MM.1S (cell line): ENCODE measurements around the gene LIMS1.

Experiments
- EZH2 ChIP-seq: fragments of 300-600 bp; sonication (generic); optimal IDR thresholded peaks from 2 replicates; pipeline ENCODE3; 2017; ENCODE audit warnings: low read depth, mild to moderate bottlenecking, antibody characterized with exemption, low read length, mixed read lengths
- EZH2phosphoT487 ChIP-seq: fragments of 300-600 bp; sonication (generic); IDR thresholded peaks from 2 replicates; pipeline ENCODE4 v1.6.1; 2018; ENCODE audit warnings: antibody characterized with exemption, low read length
- TF ChIP-seq, protein P1 (sequence below): fragments of 300-600 bp; sonication (generic); IDR thresholded peaks from 2 replicates; pipeline ENCODE4 v1.5.1; 2016; ENCODE audit warnings: antibody characterized with exemption, low read length, mixed read lengths

DNA sequence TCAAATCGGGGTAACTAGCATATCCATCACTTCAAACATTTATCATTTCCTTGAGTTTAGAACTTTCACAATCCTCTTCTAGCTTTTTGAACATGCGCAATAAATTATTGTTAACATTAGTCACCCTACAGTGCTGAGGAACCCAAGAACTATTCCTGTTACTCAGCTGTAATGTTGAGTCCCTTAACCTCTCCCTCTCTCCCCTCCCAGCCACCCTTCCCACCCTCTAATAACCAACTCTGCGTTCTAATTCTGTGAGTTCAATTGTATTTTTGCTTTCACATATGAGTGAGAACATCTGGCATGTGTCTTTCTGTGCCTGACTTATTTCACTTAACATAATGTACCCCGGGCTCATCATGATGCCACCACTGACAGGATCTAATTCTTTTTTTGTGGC, 106.5 kb downstream of the LIMS1 start:
- TF ChIP-seq, protein P1, sequence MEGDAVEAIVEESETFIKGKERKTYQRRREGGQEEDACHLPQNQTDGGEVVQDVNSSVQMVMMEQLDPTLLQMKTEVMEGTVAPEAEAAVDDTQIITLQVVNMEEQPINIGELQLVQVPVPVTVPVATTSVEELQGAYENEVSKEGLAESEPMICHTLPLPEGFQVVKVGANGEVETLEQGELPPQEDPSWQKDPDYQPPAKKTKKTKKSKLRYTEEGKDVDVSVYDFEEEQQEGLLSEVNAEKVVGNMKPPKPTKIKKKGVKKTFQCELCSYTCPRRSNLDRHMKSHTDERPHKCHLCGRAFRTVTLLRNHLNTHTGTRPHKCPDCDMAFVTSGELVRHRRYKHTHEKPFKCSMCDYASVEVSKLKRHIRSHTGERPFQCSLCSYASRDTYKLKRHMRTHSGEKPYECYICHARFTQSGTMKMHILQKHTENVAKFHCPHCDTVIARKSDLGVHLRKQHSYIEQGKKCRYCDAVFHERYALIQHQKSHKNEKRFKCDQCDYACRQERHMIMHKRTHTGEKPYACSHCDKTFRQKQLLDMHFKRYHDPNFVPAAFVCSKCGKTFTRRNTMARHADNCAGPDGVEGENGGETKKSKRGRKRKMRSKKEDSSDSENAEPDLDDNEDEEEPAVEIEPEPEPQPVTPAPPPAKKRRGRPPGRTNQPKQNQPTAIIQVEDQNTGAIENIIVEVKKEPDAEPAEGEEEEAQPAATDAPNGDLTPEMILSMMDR = no peak
- TF ChIP-seq EZH2 = no peak
- no peak for TF ChIP-seq EZH2phosphoT487
